Measurements from ENCODE around the gene TNFRSF1A.

- no peak for TF ChIP-seq CTCF (IDR thresholded peaks at IDR 0.05)
- TF ChIP-seq POLR2A (IDR thresholded peaks at IDR 0.05), result no peak
- no peak for TF ChIP-seq POLR2AphosphoS5 (IDR thresholded peaks at IDR 0.05; ENCODE audit: insufficient read depth in 1 of 2, low read depth in 1 of 2)
Measured at GRCh38 chr12:6358881-6359280, 17.0 kb upstream of the TNFRSF1A start.
